ENCODE data around the gene CDK6. TPM values are rescaled to one million over a fixed set of nuclear protein-coding genes. Genes with fewer than 3 reads are reported as not detected.
A peak's percentile ranks its signal among the peaks of the same experiment; 100 is the strongest.
"Not testable (repeated sequence)": the region's sequence is repeated elsewhere in the genome, so short reads cannot be mapped to it uniquely, and the experiment has no call there.

Gene CDK6
- total and polyA plus RNA-seq, 2 experiments from 2014 or later, result 17.8 to 61.5 TPM

- 78 to 100% methylated on average over 1 of the region's 1 CpG for WGBS, 2 experiments (ENCODE audit: low coverage in 1 of 2, low lambda C conversion rate in 2 of 2, missing lambda C conversion rate in 2 of 2)
- Histone ChIP-seq H3K27ac (no peak overlapping the region), H3K79me2 (ENCODE audit: insufficient read depth) (no peaks in the 10 kb centered on the region), H3K4me3 (no peak overlapping the region), H3K9me2 (ENCODE audit: insufficient read depth) (no peaks in the 10 kb centered on the region), H3K9ac (no peak overlapping the region), H3K27me3 (replicated peaks; ENCODE audit: insufficient read depth) (no peaks in the 10 kb centered on the region), H3K4me1 (ENCODE audit: insufficient read depth) (peaks cover 9% of the 10 kb centered on the region; the same call in 1 of the 2 replicates), H3K9me3 (ENCODE audit: low read depth) (no peaks in the 10 kb centered on the region), H3K4me2 (ENCODE audit: unreplicated experiment) (no peak overlapping the region), H3K36me3 (ENCODE audit: low read depth) (no peaks in the 10 kb centered on the region), H4K20me1 (ENCODE audit: insufficient read depth) (no peaks in the 10 kb centered on the region), H3F3A (ENCODE audit: insufficient read depth) (no peaks in the 10 kb centered on the region), H2AFZ (no peak overlapping the region)
- in situ Hi-C loops (cut with MboI), result no loop called here
- DNase-seq, result no peak
- TF ChIP-seq EZH2phosphoT487 (IDR thresholded peaks at IDR 0.05; ENCODE audit: insufficient read depth, low read depth), result no peak
- no peak for TF ChIP-seq EZH2 (IDR thresholded peaks at IDR 0.05; ENCODE audit: insufficient read depth, poor library complexity, severe bottlenecking)
These were observed 38.8 kb upstream of the CDK6 start for GRCh38 chr7:92875173-92875572.

GRCh38 chr7:92874567-92874966 is 38.2 kb upstream of the CDK6 start:
- in situ Hi-C loops (cut with MboI), result no loop called here
- 51 to 64% methylated on average over 1 of the region's 1 CpG for WGBS, 2 experiments (ENCODE audit: low coverage in 1 of 2, low lambda C conversion rate in 2 of 2, missing lambda C conversion rate in 2 of 2)
- no peaks in the 10 kb centered on the region for H3K27me3 ChIP-seq (replicated peaks; ENCODE audit: insufficient read depth)
- no peak overlapping the region for H3K4me2 ChIP-seq (ENCODE audit: unreplicated experiment)
- H3K4me3 ChIP-seq, result no peak overlapping the region
- no peaks in the 10 kb centered on the region for H3K79me2 ChIP-seq (ENCODE audit: insufficient read depth)
- no peak overlapping the region for H3K27ac ChIP-seq
- DNase-seq, result peak; percentile 15
- H3K9me2 ChIP-seq (ENCODE audit: insufficient read depth), result no peaks in the 10 kb centered on the region
- H3K4me1 ChIP-seq (ENCODE audit: insufficient read depth), result peaks cover 9% of the 10 kb centered on the region; the same call in 1 of the 2 replicates
- H3K9ac ChIP-seq, result no peak overlapping the region
- H4K20me1 ChIP-seq (ENCODE audit: insufficient read depth), result no peaks in the 10 kb centered on the region
- TF ChIP-seq EZH2 (IDR thresholded peaks at IDR 0.05; ENCODE audit: insufficient read depth, poor library complexity, severe bottlenecking), result no peak
- TF ChIP-seq EZH2phosphoT487 (IDR thresholded peaks at IDR 0.05; ENCODE audit: insufficient read depth, low read depth), result no peak
- no peaks in the 10 kb centered on the region for H3K36me3 ChIP-seq (ENCODE audit: low read depth)
- no peaks in the 10 kb centered on the region for H3K9me3 ChIP-seq (ENCODE audit: low read depth)
- no peak overlapping the region for H2AFZ ChIP-seq
- H3F3A ChIP-seq (ENCODE audit: insufficient read depth), result no peaks in the 10 kb centered on the region

GRCh38 chr7:92873776-92874175 is 37.4 kb upstream of the CDK6 start:
- no peak for DNase-seq
- no peaks in the 10 kb centered on the region for H3K36me3 ChIP-seq (ENCODE audit: low read depth)
- H3K4me1 ChIP-seq (ENCODE audit: insufficient read depth), result peaks cover 9% of the 10 kb centered on the region; the same call in 1 of the 2 replicates
- no peak overlapping the region for H2AFZ ChIP-seq
- no peaks in the 10 kb centered on the region for H3K27me3 ChIP-seq (replicated peaks; ENCODE audit: insufficient read depth)
- no peak overlapping the region for H3K4me3 ChIP-seq
- no peak overlapping the region for H3K9ac ChIP-seq
- no peak overlapping the region for H3K4me2 ChIP-seq (ENCODE audit: unreplicated experiment)
- H3K9me3 ChIP-seq (ENCODE audit: low read depth), result no peaks in the 10 kb centered on the region
- no peaks in the 10 kb centered on the region for H4K20me1 ChIP-seq (ENCODE audit: insufficient read depth)
- H3F3A ChIP-seq (ENCODE audit: insufficient read depth), result no peaks in the 10 kb centered on the region
- no peak overlapping the region for H3K27ac ChIP-seq
- in situ Hi-C loops (cut with MboI), result no loop called here
- H3K79me2 ChIP-seq (ENCODE audit: insufficient read depth), result no peaks in the 10 kb centered on the region
- 44 to 49% methylated on average over 2 of the region's 2 CpGs for WGBS, 2 experiments (ENCODE audit: low coverage in 1 of 2, low lambda C conversion rate in 2 of 2, missing lambda C conversion rate in 2 of 2)
- TF ChIP-seq EZH2phosphoT487 (IDR thresholded peaks at IDR 0.05; ENCODE audit: insufficient read depth, low read depth) (no peak), EZH2 (IDR thresholded peaks at IDR 0.05; ENCODE audit: insufficient read depth, poor library complexity, severe bottlenecking) (no peak)
- no peaks in the 10 kb centered on the region for H3K9me2 ChIP-seq (ENCODE audit: insufficient read depth)

GRCh38 chr7:92872701-92873100 is 36.3 kb upstream of the CDK6 start:
- DNase-seq, result peak; percentile 12
- H3K9me3 ChIP-seq (ENCODE audit: low read depth), result no peaks in the 10 kb centered on the region
- no peak overlapping the region for H3K4me3 ChIP-seq
- H3K9me2 ChIP-seq (ENCODE audit: insufficient read depth), result no peaks in the 10 kb centered on the region
- H3K4me1 ChIP-seq (ENCODE audit: insufficient read depth), result peaks cover 9% of the 10 kb centered on the region; the same call in 1 of the 2 replicates
- H3K36me3 ChIP-seq (ENCODE audit: low read depth), result no peaks in the 10 kb centered on the region
- H3K27me3 ChIP-seq (replicated peaks; ENCODE audit: insufficient read depth), result no peaks in the 10 kb centered on the region
- no peaks in the 10 kb centered on the region for H4K20me1 ChIP-seq (ENCODE audit: insufficient read depth)
- H3F3A ChIP-seq (ENCODE audit: insufficient read depth), result no peaks in the 10 kb centered on the region
- in situ Hi-C loops (cut with MboI), result no loop called here
- no peak overlapping the region for H2AFZ ChIP-seq
- TF ChIP-seq EZH2phosphoT487 (IDR thresholded peaks at IDR 0.05; ENCODE audit: insufficient read depth, low read depth), result no peak
- TF ChIP-seq EZH2 (IDR thresholded peaks at IDR 0.05; ENCODE audit: insufficient read depth, poor library complexity, severe bottlenecking), result no peak
- no peak overlapping the region for H3K27ac ChIP-seq
- no peak overlapping the region for H3K9ac ChIP-seq
- no peaks in the 10 kb centered on the region for H3K79me2 ChIP-seq (ENCODE audit: insufficient read depth)
- H3K4me2 ChIP-seq (ENCODE audit: unreplicated experiment), result no peak overlapping the region

GRCh38 chr7:92868683-92869293 is 32.4 kb upstream of the CDK6 start:
- H3K79me2 ChIP-seq (ENCODE audit: insufficient read depth), result no peaks in the 10 kb centered on the region
- H3K4me3 ChIP-seq, result no peak overlapping the region
- no peaks in the 10 kb centered on the region for H3K9me2 ChIP-seq (ENCODE audit: insufficient read depth)
- no peaks in the 10 kb centered on the region for H4K20me1 ChIP-seq (ENCODE audit: insufficient read depth)
- H3K4me2 ChIP-seq (ENCODE audit: unreplicated experiment), result no peak overlapping the region
- H2AFZ ChIP-seq, result no peak overlapping the region
- no peak for TF ChIP-seq EZH2phosphoT487 (IDR thresholded peaks at IDR 0.05; ENCODE audit: insufficient read depth, low read depth)
- TF ChIP-seq EZH2 (IDR thresholded peaks at IDR 0.05; ENCODE audit: insufficient read depth, poor library complexity, severe bottlenecking), result no peak
- peaks cover 9% of the 10 kb centered on the region; the same call in 1 of the 2 replicates for H3K4me1 ChIP-seq (ENCODE audit: insufficient read depth)
- DNase-seq, result no peak
- in situ Hi-C loops (cut with MboI), result no loop called here
- H3K9me3 ChIP-seq (ENCODE audit: low read depth), result no peaks in the 10 kb centered on the region
- H3F3A ChIP-seq (ENCODE audit: insufficient read depth), result no peaks in the 10 kb centered on the region
- no peak overlapping the region for H3K9ac ChIP-seq
- H3K36me3 ChIP-seq (ENCODE audit: low read depth), result no peaks in the 10 kb centered on the region
- no peaks in the 10 kb centered on the region for H3K27me3 ChIP-seq (replicated peaks; ENCODE audit: insufficient read depth)
- no peak overlapping the region for H3K27ac ChIP-seq

GRCh38 chr7:92864169-92864568 is 27.8 kb upstream of the CDK6 start:
- H3K27me3 ChIP-seq (replicated peaks; ENCODE audit: insufficient read depth); H3F3A ChIP-seq (ENCODE audit: insufficient read depth); H4K20me1 ChIP-seq (ENCODE audit: insufficient read depth); DNase-seq; H2AFZ ChIP-seq; H3K9me3 ChIP-seq (ENCODE audit: low read depth); H3K36me3 ChIP-seq (ENCODE audit: low read depth); H3K27ac ChIP-seq; H3K9me2 ChIP-seq (ENCODE audit: insufficient read depth); in situ Hi-C loops (cut with MboI); H3K79me2 ChIP-seq (ENCODE audit: insufficient read depth); H3K9ac ChIP-seq; H3K4me3 ChIP-seq; H3K4me2 ChIP-seq (ENCODE audit: unreplicated experiment); H3K4me1 ChIP-seq (ENCODE audit: insufficient read depth): not testable (repeated sequence)
- WGBS, 2 experiments (ENCODE audit: low coverage in 1 of 2, low lambda C conversion rate in 2 of 2, missing lambda C conversion rate in 2 of 2), result 48 to 51% methylated on average over 5 of the region's 5 CpGs

All from GM23248 (cell line).